ENCODE results near the gene FBXW7. TPM values are rescaled to one million over a fixed set of nuclear protein-coding genes. Genes with fewer than 3 reads are reported as not detected.

FBXW7 gene
- total and polyA plus RNA-seq, 7 donors = 3.7 to 122 (median 74.9) TPM

- intact Hi-C loops (cut with DNase I) = no loop called here
- no peak for TF ChIP-seq CTCF (IDR thresholded peaks at IDR 0.05)
- TF ChIP-seq POLR2AphosphoS5 (IDR thresholded peaks at IDR 0.05) = no peak
- TF ChIP-seq POLR2A (IDR thresholded peaks at IDR 0.05) = no peak
- TF ChIP-seq EP300 (IDR thresholded peaks at IDR 0.05) = no peak
- WGBS, 2 donors = 84 to 85% methylated on average over 3 of the region's 3 CpGs
Observed at GRCh38 chr4:152294331-152294730, 241.6 kb downstream of the FBXW7 start.

GRCh38 chr4:152293527-152293926, 242.4 kb downstream of the FBXW7 start:
- DNase-seq = no peak
- H3K9me3 ChIP-seq = no peaks in the 10 kb centered on the region
- H3K4me3 ChIP-seq = no peak overlapping the region
- H3K4me1 ChIP-seq = no peaks in the 10 kb centered on the region
- 94 to 97% methylated on average over 5 of the region's 5 CpGs for WGBS, 2 donors
- H3K27me3 ChIP-seq = no peaks in the 10 kb centered on the region
- intact Hi-C loops (cut with DNase I) = no loop called here
- no peaks in the 10 kb centered on the region for H3K36me3 ChIP-seq
- H3K27ac ChIP-seq = no peak overlapping the region
- no peak for TF ChIP-seq POLR2AphosphoS5 (IDR thresholded peaks at IDR 0.05)
- no peak for TF ChIP-seq POLR2A (IDR thresholded peaks at IDR 0.05)
- TF ChIP-seq CTCF (IDR thresholded peaks at IDR 0.05) = no peak
- no peak for TF ChIP-seq EP300 (IDR thresholded peaks at IDR 0.05)

More at GRCh38 chr4:152294331-152294730, 241.6 kb downstream of the FBXW7 start:
- no peak overlapping the region for H3K27ac ChIP-seq
- H3K9me3 ChIP-seq = no peaks in the 10 kb centered on the region
- no peaks in the 10 kb centered on the region for H3K4me1 ChIP-seq
- H3K27me3 ChIP-seq = no peaks in the 10 kb centered on the region
- H3K36me3 ChIP-seq = no peaks in the 10 kb centered on the region
- H3K4me3 ChIP-seq = no peak overlapping the region
- DNase-seq = no peak

GRCh38 chr4:152290366-152290921, 245.4 kb downstream of the FBXW7 start:
- intact Hi-C loops (cut with DNase I) = no loop called here
- H3K4me1 ChIP-seq = no peaks in the 10 kb centered on the region
- no peaks in the 10 kb centered on the region for H3K9me3 ChIP-seq
- TF ChIP-seq EP300 (IDR thresholded peaks at IDR 0.05) (no peak), POLR2A (IDR thresholded peaks at IDR 0.05) (no peak)
- DNase-seq = no peak
- H3K27ac ChIP-seq = no peak overlapping the region
- H3K36me3 ChIP-seq = no peaks in the 10 kb centered on the region
- H3K27me3 ChIP-seq = no peaks in the 10 kb centered on the region
- 91 to 95% methylated on average over 3 of the region's 3 CpGs for WGBS, 2 donors
- H3K4me3 ChIP-seq = no peak overlapping the region

- Histone ChIP-seq H3K27me3 (no peaks in the 10 kb centered on the region), H3K27ac (no peak overlapping the region), H3K9me3 (no peaks in the 10 kb centered on the region), H3K4me3 (no peak overlapping the region), H3K36me3 (no peaks in the 10 kb centered on the region), H3K4me1 (no peaks in the 10 kb centered on the region)
- WGBS, 2 donors = 83 to 84% methylated on average over 4 of the region's 4 CpGs
- intact Hi-C loops (cut with DNase I) = no loop called here
- DNase-seq = no peak
- TF ChIP-seq CTCF (IDR thresholded peaks at IDR 0.05) (no peak), POLR2A (IDR thresholded peaks at IDR 0.05) (no peak), EP300 (IDR thresholded peaks at IDR 0.05) (no peak), POLR2AphosphoS5 (IDR thresholded peaks at IDR 0.05) (no peak)
Observed at GRCh38 chr4:152289941-152290340, 246.0 kb downstream of the FBXW7 start.

GRCh38 chr4:152289541-152289940, 246.4 kb downstream of the FBXW7 start:
- Histone ChIP-seq H3K4me3 (no peak overlapping the region), H3K9me3 (no peaks in the 10 kb centered on the region), H3K27ac (no peak overlapping the region), H3K27me3 (no peaks in the 10 kb centered on the region), H3K36me3 (no peaks in the 10 kb centered on the region), H3K4me1 (no peaks in the 10 kb centered on the region)
- no peak for DNase-seq
- intact Hi-C loops (cut with DNase I) = no loop called here
- 90% methylated on average over 3 of the region's 3 CpGs for WGBS, 2 donors
- no peak for TF ChIP-seq POLR2AphosphoS5 (IDR thresholded peaks at IDR 0.05)
- TF ChIP-seq CTCF (IDR thresholded peaks at IDR 0.05) = no peak
- TF ChIP-seq POLR2A (IDR thresholded peaks at IDR 0.05) = no peak
- no peak for TF ChIP-seq EP300 (IDR thresholded peaks at IDR 0.05)

All from sigmoid colon (tissue), 7 donors.